Measurements from ENCODE around the gene TTYH3.

Gene TTYH3

GRCh38 chr7:2597273-2597640, 34.5 kb upstream of the TTYH3 start:
- CTCF ChIA-PET, result no interaction called here

GRCh38 chr7:2598154-2598823, 33.5 kb upstream of the TTYH3 start:
- ChIA-PET CTCF (no interaction called here), POLR2A (no interaction called here)
- H3K36me3 ChIP-seq (ENCODE audit: control insufficient read depth in 2 of 2, insufficient read depth in 1 of 2, low read length in 2 of 2), result peaks cover 0 to 52% of the 10 kb centered on the region in 2 experiments; a peak in 2 of 3 replicates
- TF ChIP-seq KLF8 (tag by site-specific recombination; IDR thresholded peaks at IDR 0.05), result no peak
- TF ChIP-seq ZBTB26 (tag by site-specific recombination; optimal IDR thresholded peaks at IDR 0.05), result no peak
- TF ChIP-seq ZBTB21 (tag by site-specific recombination; IDR thresholded peaks at IDR 0.05), result no peak
- no peak for TF ChIP-seq ZNF121 (tag by site-specific recombination; IDR thresholded peaks at IDR 0.05)
- no peak for TF ChIP-seq ZEB2 (tag by site-specific recombination; IDR thresholded peaks at IDR 0.05)
- no peak for TF ChIP-seq ZNF747 (tag by site-specific recombination; IDR thresholded peaks at IDR 0.05)
- TF ChIP-seq ZNF791 (tag by site-specific recombination; IDR thresholded peaks at IDR 0.05), result no peak
- TF ChIP-seq SP7 (tag by site-specific recombination; IDR thresholded peaks at IDR 0.05), result no peak
- TF ChIP-seq ZNF658 (tag by site-specific recombination; IDR thresholded peaks at IDR 0.05), result no peak
- TF ChIP-seq SCRT1 (tag by site-specific recombination; IDR thresholded peaks at IDR 0.05; ENCODE audit: borderline replicate concordance), result no peak
- no peak for TF ChIP-seq HOXC10 (CRISPR knock-in tag; IDR thresholded peaks at IDR 0.05)
- no peak for TF ChIP-seq ZNF221 (tag by site-specific recombination; IDR thresholded peaks at IDR 0.05; ENCODE audit: borderline replicate concordance)
- no peak for TF ChIP-seq ZFP3 (tag by site-specific recombination; IDR thresholded peaks at IDR 0.05; ENCODE audit: low read depth)
- TF ChIP-seq ZNF18 (tag by site-specific recombination; IDR thresholded peaks at IDR 0.05), result no peak
- no peak for TF ChIP-seq PRDM6 (tag by site-specific recombination; IDR thresholded peaks at IDR 0.05)

More at GRCh38 chr7:2597273-2597640, 34.5 kb upstream of the TTYH3 start:
- no peak for TF ChIP-seq ZNF157 (tag by site-specific recombination; IDR thresholded peaks at IDR 0.05)
- no peak for TF ChIP-seq ZNF529 (tag by site-specific recombination; IDR thresholded peaks at IDR 0.05; ENCODE audit: insufficient replicate concordance)
- no peak for TF ChIP-seq ZNF514 (tag by site-specific recombination; IDR thresholded peaks at IDR 0.05)
- no peak for TF ChIP-seq ZNF670 (tag by site-specific recombination; IDR thresholded peaks at IDR 0.05; ENCODE audit: low read depth)
- TF ChIP-seq ZNF785 (tag by site-specific recombination; IDR thresholded peaks at IDR 0.05), result no peak
- no peak for TF ChIP-seq ZNF600 (tag by site-specific recombination; IDR thresholded peaks at IDR 0.05)
- no peak for TF ChIP-seq ZNF121 (tag by site-specific recombination; IDR thresholded peaks at IDR 0.05)
- no peak for TF ChIP-seq ZNF174 (tag by site-specific recombination; IDR thresholded peaks at IDR 0.05)
- no peak for TF ChIP-seq KLF1 (tag by site-specific recombination; IDR thresholded peaks at IDR 0.05)
- TF ChIP-seq ZNF24 (tag by site-specific recombination; IDR thresholded peaks at IDR 0.05), result no peak
- no peak for TF ChIP-seq KLF10 (tag by site-specific recombination; IDR thresholded peaks at IDR 0.05)
- no peak for TF ChIP-seq KLF9 (tag by site-specific recombination; IDR thresholded peaks at IDR 0.05; ENCODE audit: low read depth)
- no peak for TF ChIP-seq ZNF37A (tag by site-specific recombination; IDR thresholded peaks at IDR 0.05)
- TF ChIP-seq ZNF623 (tag by site-specific recombination; IDR thresholded peaks at IDR 0.05), result no peak
- no peak for TF ChIP-seq ZNF280D (tag by site-specific recombination; IDR thresholded peaks at IDR 0.05)
- no peak for TF ChIP-seq ZNF19 (tag by site-specific recombination; IDR thresholded peaks at IDR 0.05; ENCODE audit: low read depth)
- no peak overlapping the region for H3K4me3 ChIP-seq (ENCODE audit: low read depth, low read length)
- no peaks in the 10 kb centered on the region for H3K9me3 ChIP-seq (ENCODE audit: control insufficient read depth, insufficient read depth, low read depth, low read length)
- H3K27ac ChIP-seq (ENCODE audit: extremely low read depth, low read depth, low read length), result no peak overlapping the region
- H3K36me3 ChIP-seq (ENCODE audit: control insufficient read depth in 2 of 2, insufficient read depth in 1 of 2, low read length in 2 of 2), result peaks cover 0 to 62% of the 10 kb centered on the region in 2 experiments; a peak in 2 of 3 replicates
- POLR2A ChIA-PET, result no interaction called here
- H3K4me1 ChIP-seq (ENCODE audit: control insufficient read depth, insufficient read depth, low read length), result no peaks in the 10 kb centered on the region

More at GRCh38 chr7:2598154-2598823, 33.5 kb upstream of the TTYH3 start:
- Histone ChIP-seq H3K27ac (ENCODE audit: extremely low read depth, low read depth, low read length) (no peak overlapping the region), H3K9me3 (ENCODE audit: control insufficient read depth, insufficient read depth, low read depth, low read length) (no peaks in the 10 kb centered on the region), H3K4me1 (ENCODE audit: control insufficient read depth, insufficient read depth, low read length) (no peaks in the 10 kb centered on the region), H3K4me3 (ENCODE audit: low read depth, low read length) (no peak overlapping the region)

Measured in HEK293 (cell line).